ENCODE measurements around the gene OGFR.

The OGFR gene

DNA sequence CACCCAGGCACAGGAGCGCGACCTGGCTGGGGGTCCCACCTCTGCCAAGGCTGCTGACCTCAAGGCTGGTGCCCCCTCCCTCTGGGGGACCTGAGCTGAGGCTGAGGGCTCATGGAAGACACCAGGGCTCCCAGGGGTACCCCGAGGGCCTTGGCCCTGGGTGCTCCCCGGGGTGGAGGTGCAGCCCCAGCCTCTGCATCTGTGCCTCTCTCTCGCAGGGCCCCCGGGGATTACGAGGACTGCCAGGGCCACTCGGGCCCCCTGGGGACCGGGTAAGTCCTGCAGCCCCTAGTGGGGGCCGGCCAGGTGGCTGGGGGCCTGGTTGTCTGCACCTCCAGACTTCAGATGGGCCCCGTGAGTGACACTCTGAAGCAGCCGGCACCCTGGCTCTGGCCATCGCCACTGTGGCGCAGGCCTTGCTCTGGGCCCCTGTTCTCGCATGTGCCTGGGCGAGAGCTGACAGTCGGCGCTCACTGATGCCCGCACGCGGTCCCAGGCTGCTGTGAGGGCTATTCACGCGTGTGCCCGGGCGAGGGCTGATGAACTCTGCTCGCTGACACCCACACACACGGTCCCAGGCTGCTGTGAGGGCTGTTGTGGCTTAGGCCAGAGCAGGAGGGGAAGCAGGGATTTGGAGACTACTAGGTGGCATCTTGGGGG lies 21.5 kb downstream of the OGFR start:
- no peak for DNase-seq

DNA sequence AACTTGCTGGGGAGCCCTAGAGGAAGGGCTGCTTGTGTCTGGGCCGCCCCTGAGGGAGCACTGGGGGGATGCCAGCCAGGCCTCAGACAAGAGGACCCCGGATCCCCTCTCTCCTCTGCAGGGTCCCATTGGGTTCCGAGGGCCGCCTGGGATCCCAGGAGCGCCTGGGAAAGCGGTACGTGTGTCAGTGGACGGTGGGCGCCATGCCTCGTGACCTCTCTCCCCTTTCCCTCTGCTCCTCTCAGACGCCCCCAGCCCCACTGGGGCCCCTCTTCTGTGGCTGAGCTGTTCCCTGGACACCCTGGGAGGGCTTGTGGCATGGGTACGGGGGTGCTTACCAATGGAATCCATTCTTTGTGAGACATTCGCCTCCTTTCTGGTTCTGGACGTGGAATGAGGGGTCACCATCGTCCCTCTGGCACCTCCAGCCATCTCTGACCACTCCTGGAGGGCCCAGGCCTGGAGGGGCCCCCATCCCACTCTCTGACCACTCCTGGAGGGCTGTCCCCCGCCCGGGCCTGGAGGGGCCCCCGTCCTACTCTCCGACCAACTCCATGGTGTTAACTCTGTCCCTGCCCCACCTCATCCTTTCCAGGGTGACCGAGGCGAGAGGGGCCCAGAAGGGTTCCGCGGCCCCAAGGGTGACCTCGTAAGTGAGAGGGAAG lies 22.1 kb downstream of the OGFR start:
- no peak for DNase-seq

DNA sequence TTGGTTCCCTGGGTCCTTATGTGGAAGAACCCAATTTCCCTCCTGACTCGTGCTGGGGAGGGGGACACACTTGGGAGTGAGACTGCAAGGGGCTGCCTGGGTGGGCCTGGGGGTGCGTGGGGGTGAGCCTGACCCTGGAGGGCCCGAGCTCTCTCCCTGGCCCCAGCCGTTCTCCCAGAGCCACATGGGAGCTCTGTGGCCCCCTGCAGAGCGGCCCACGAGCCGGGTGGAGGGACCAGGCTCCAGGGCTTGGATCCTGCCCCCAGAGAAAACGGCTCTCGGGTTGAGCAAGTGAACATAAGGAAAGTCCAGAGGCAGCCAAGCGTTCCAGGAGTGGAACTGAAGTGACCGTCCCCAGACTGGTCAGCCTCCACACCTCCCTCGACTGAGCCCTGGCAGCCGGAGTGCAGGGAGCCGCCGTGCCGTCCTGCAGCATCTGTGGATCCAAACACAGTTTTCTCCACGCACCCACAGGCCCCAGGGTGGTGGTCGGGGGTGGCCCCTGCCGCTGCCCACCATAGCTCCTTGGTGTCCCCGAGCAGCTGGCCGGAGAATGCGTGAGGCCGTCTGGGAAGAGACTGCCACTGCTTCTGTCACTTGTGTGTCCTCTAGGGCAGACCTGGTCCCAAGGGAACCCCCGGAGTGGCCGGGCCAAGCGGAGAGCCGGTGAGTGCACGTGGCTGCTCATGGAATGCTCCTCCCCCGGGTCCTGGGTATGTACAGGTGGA lies 22.8 kb downstream of the OGFR start:
- no peak for DNase-seq

DNA sequence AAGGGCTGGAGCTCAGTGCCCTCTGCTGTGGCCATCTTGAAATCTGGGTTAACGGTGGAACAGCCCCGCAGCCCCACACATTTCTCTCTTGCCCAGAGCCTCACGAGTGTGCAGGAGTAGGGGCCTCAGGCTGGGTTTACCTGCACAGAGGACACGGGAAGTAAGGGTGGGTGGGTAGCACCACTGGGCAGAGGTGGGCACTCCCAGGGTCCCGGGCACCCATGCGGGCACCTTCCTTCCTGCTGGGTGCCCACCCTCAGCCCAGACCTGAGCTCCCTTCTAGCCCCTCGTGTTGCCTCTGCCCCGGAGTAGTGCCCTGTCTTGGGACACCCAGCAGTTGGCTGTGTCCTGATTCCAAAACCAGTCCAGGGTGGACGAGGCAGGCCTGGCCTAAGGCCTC lies 23.4 kb downstream of the OGFR start:
- DNase-seq, result no peak

DNA sequence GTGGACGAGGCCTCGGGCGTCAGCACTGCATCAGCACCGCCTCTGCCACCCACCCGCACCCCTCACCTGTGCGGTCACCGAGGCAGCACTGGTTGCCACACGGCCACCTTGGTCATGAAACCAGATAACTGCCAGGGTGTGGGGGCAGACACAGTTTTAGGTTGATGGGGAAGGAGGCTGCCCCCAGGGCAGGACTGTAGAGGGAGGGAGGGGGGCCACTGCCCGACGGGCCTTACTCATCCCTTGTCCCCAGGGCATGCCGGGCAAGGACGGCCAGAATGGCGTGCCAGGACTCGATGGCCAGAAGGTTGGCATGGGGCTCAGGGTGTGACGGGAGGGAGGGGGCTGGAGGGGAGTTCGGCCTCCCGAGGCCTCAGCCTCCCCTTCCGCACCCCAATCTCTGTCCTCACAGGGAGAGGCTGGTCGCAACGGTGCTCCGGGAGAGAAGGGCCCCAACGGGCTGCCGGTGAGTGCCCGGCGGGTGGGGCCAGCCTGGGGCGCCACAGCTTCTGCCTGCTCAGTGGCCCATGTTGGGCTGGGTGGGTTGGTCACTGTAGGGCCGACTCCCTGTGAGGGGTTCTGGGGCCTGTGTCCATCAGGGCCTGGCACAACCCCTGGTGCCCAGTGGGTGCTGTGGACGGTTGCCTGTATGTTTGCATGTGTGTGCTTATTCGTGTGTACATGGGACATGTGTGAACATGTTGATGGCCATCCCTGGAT lies 24.0 kb downstream of the OGFR start:
- DNase-seq, result no peak

DNA sequence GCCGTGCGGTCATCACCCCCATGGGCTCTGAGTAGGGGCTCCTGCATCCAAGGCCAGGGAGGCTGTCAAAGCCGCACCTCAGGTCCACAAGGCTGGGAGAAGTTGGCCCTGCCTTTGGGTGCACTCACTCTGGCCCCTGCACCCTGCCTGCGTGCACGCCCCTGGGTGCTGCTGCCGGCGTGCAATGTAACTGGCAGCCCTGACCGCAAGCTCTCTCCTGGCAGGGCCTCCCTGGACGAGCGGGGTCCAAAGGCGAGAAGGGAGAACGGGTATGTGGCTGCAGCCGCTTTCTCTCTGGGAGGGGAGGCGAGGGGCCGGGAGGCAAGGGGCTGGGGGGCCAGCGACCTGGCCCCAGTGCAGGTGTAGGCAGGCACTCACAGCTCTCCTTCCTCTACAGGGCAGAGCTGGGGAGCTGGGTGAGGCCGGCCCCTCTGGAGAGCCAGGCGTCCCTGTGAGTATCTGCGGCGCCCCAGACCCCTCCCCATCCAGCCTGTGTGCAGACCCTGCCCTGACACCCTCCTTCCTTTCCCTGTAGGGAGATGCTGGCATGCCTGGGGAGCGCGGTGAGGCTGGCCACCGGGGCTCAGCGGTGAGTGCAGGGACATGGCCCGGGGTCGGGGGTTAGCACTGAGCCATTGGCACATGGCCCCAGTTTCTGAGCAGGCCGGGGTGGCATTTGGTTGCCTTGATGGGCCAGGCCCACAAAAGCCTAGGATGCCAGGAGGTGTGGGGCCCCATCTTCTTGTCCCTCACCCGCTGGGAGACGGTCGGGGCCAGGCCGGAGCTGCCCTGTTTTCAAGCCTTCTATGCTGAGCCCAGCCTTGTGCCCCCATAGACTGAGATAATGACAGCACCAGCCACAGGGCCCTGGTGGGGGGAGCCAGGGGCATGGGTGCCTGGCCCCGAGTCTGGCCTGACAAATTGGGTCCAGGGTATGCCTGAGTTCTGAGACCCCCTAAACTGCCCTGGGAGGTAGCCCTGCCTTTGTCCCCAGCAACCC lies 24.9 kb downstream of the OGFR start:
- no peak for DNase-seq

DNA sequence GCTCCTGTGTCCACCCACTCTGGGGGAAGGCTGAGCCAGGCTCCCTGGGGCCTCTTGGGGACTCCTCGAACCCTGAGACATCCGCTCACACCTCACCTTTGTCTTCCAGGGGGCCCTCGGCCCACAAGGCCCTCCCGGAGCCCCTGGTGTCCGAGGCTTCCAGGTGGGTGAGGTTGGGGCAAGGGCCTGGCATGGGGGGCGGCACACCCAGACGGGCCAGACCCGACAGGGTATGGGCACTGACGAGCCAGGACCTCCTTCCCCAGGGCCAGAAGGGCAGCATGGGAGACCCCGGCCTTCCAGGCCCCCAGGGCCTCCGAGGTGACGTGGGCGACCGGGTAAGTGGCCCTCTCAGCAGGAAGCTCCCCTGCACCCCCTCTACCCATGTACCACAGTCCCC lies 25.6 kb downstream of the OGFR start:
- DNase-seq, result no peak

DNA sequence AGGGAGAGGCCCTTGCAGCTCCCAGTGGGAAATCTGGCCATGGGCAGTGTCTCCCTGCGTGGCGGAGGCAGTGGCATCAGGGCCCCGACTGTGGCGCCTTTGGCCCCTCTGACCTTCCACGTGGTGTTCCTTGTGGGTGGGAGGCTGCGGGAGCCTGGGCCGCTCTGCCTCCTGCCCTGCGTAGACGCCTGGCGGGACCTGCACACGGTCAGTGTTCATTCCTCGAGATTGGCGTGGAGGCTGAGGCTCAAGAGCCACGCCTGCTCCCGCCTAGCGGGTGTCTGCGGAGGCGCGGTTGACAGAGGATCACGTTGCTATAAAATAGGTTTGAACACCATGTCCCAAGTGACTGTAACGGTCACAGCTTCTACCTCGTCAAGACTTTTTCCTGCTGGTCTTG lies 26.2 kb downstream of the OGFR start:
- no peak for DNase-seq

DNA sequence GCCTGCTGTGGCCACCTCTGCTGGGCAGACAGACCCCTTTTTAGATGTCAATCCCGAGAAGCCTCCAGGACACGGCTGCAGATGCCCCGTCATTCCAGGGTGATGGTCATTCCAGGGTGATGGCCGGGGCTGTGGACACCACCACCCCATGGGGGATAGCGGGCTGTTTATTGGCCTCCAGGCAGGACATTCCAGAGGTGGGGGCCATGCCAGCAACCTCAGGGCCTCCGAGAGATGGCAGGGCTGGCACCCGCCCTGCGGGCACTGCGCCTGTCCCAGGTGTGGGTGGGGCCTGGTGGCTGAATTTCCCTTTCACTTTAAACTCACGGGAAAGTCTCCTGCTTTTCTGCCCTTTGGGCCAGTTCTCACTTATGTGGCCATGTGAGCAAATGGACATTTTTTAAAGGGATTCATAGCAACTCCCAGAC lies 26.7 kb downstream of the OGFR start:
- no peak for DNase-seq

DNA sequence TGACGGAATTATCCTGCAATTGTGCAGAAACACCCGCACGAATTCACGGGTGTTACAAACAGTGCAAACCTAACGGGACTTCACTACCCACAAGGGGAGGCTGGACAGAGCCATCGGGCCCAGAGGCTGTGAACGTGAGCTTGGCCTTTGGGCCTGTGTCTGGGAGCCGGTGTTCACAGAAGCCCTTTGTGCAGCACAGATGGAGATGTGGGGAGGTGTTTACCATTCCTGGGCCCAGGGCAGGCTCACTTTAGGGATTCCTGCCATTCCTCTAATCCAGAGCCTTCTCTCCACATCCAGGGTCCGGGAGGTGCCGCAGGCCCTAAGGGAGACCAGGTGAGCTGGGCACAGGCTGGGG lies 27.2 kb downstream of the OGFR start:
- DNase-seq, result no peak

DNA sequence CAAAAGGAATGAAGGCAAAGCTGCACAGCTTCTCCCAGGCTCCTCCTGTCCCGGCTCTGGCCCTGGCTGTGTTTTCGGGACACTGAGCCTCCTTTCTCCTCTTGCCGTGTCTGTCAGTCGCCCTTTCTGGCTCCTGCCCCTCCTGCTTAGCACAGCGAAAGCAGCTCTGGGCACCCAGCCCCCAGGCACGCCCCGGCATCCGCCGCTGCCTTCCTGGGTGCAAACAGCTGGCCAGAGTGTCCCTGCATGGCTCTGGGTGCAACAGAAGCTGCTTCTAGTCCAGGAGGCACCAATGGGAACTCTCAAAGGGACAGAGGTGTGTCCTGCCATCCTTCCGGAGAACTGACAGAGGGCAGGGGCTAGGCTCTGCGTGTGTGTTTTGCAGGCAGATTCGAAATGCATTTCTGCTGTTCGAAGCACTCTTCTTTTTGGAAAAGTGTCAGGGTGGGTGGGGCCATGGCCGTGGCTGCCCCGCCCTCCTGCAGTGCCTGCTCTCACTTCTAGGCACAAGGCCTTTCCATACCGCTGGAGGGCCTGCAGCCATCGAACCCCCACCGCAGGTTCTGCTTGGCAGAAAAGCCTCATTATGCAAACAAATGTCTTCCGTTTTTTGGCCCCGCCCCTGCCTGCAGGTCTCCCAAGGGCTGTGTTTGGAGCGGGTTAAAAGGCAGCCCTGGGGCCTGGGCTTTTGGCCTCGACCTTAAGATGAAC lies 27.7 kb downstream of the OGFR start:
- no peak for DNase-seq

DNA sequence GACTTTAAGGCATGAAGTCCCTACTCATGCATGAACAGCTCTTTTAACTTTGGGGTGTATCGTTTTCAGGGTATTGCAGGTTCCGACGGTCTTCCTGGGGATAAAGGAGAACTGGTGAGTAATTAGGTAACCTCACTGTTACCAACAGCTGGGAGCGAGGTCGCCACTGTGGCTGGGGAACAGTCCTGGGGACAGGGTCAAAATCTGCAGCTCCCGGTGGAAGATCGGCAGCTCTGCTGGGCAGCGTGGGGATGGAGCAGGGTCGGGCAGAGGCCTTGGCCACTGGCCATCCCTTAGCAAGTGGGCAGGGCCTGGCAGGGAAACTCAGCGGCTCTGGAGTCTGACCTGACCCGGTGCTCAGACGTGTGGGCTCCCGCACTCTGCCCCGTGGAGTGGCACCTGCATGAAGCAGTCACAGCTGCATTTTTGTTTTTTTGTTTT lies 28.3 kb downstream of the OGFR start:
- no peak for DNase-seq

DNA sequence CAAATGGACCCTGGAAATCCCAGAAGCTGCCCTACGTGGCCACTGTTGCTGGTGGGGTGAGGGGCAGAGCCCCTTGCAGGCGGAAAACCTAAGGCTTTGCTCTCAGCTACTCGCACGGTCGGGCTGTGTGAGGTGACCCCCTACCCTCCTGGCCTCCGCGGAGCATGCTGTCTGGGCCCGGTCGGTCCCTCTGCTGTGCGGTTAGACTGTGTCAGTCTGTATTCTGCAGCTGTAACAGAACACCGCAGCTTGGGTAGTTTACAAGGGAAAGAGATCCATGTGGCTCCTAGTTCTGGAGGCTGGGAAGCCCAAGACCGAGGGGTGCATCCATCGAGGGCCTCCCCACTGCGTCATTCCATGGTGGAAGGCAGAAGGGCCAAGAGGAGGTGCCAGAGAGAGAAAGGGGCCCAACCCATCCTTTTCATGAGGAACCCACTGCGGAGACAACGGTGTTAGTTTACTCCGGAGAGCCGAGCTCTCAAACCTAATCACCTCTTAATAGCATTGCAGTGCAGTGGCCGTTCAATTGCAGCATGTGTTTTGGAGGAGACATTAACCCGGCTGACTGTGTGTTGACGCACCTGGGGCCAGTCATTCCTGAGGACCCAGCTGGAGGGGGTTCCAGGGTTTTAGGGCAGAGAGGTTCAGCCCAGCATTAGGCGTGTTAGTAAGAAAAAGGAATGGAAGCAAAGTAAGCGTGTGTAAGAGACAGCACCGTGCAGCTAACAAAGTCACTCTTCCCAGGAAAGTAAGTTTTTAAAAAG lies 30.5 kb downstream of the OGFR start:
- DNase-seq, result no peak

DNA sequence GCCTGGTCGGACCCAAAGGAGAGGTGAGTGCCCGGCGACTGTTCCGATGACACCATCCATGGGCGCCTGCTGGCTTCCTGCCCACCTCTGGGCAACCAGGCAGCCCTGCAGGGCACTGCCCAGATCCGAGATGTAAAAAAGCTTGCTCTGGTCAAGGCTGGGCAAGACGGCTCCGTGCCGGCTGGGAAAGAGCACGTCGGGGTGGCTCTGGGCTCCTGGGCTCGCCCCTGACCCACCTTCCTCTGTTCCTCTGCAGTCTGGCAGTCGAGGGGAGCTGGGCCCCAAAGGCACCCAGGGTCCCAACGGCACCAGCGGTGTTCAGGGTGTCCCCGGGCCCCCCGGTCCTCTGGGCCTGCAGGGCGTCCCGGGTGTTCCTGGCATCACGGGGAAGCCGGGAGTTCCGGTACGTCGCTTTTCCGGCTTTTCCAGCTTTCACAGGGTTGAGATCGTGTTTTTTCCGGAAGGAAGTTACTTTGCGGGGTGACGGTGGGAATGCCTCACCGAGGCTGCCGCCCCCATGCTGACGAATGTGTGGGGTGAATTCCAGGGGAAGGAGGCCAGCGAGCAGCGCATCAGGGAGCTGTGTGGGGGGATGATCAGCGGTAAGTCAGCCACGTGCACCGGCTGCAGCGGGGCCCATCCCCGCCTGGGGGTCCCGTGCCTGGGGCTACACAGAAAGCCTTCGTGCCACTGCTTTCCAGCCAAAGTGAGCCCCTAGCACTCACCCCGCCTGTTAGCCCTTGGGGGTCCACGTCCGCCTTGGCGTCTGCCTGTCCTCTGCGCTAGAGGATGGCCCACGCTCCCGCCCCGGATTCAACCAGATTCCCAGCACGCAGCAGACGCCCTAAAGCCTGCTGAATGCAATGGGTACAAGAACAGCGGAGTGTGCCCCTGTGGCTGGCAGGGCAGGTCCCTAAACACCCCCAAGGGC lies 31.6 kb downstream of the OGFR start:
- no peak for DNase-seq

DNA sequence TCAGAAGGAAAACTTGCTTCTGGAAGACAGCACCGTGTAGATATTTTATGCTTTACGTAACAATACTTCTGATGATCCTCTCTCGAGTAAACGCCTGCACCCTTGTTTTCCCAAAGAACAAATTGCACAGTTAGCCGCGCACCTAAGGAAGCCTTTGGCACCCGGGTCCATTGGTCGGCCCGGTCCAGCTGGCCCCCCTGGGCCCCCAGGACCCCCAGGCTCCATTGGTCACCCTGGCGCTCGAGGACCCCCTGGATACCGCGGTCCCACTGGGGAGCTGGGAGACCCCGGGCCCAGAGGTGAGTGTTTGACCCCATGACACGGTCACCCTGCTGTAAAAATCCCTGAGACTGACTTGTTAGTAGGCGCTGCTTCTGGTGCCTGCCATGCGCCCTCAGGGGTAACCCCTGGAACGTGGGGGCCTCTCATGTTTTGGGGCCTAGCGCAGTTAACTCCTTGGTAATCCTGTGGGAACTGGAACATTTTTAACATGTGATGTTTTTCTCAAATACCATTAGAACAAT lies 32.4 kb downstream of the OGFR start:
- DNase-seq, result no peak

DNA sequence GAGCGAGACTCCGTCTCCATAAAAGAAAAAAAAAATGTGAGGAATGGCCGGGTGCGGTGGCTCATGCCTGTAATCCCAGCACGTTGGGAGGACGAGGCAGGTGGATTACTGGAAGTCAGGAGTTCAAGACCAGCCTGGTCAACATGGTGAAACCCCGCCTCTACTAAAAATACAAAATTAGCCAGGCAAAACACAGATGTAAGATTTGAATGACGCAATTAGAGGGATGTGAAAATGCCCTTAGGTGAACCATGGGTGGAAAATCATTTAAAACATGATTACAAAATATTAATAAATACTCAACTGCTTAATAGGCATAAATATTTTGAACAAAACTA lies 33.1 kb downstream of the OGFR start:
- DNase-seq, result no peak

DNA sequence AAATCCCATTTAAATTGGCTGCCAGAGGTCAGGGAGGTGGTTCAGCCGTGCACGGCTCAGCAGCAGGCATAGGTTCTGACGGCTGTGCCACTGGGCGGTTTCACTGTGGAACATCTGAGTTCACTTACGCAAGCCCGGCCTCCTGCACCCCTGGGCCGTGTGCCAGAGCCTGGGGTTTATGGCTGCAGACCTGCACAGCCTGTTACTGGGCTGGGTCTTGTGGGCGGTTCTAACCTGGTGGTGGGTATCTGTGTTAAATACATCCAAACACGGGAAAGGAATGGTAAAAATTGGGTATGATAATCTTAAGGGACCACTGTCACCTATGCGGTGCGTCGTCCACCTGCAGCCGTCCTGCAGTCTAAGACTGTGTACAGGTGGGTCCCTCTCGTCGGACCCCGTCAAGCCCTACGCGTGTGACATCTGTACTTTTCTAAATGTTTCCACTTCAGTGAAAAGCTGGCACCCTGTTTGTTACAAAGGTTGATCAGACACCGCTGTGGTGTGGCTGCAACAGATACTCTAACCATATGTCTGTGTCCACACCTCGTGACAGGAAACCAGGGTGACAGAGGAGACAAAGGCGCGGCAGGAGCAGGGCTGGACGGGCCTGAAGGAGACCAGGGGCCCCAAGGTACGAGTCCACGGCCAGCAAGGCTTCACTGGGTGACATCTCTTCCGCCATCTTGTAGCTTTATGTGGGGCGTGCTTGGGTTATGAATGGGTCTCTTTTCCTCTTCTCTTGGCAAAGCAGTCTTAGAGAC lies 33.7 kb downstream of the OGFR start:
- no peak for DNase-seq

DNA sequence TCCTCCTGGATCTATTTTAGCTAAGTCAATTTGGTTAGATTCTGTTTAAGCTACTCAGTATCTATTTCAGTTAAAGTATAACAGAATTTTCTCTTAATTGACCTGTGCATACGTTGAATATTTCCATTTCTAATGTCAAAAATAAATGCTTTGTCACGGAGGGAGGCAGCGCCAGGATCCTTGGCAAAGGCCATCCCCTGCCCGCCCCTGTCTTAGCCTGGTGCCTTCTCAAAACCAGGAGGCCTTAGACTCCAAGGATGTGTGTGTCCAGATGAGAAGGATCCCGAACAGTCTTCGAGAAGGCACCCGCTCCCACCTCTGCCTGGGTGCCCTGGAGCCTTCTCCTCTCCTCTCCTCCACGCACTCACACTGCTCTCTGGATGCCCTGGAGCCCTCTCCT lies 34.6 kb downstream of the OGFR start:
- no peak for DNase-seq

DNA sequence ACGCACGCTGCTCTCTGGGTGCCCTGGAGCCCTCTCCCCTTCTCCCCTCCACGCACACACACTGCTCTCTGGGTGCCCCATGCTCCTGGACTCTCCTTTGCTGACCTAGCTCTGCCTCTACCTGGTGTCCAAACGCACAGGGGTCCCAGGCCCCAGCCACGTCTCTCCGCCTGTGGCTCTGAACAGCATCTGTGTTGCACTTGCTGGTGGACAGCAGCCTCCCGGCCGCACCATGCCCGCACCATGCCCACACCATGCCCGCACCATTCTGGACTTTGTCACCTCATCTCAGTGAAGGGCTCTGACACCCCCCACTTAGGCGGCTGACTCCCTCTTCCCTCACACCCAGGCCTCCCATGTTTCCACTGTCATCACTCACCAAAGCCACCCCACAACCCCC lies 35.2 kb downstream of the OGFR start:
- no peak for DNase-seq

All from activated naive CD4-positive, alpha-beta T cell (primary cell).